ENCODE data around the gene MRRF.

Gene MRRF, protein sequence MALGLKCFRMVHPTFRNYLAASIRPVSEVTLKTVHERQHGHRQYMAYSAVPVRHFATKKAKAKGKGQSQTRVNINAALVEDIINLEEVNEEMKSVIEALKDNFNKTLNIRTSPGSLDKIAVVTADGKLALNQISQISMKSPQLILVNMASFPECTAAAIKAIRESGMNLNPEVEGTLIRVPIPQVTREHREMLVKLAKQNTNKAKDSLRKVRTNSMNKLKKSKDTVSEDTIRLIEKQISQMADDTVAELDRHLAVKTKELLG

DNA sequence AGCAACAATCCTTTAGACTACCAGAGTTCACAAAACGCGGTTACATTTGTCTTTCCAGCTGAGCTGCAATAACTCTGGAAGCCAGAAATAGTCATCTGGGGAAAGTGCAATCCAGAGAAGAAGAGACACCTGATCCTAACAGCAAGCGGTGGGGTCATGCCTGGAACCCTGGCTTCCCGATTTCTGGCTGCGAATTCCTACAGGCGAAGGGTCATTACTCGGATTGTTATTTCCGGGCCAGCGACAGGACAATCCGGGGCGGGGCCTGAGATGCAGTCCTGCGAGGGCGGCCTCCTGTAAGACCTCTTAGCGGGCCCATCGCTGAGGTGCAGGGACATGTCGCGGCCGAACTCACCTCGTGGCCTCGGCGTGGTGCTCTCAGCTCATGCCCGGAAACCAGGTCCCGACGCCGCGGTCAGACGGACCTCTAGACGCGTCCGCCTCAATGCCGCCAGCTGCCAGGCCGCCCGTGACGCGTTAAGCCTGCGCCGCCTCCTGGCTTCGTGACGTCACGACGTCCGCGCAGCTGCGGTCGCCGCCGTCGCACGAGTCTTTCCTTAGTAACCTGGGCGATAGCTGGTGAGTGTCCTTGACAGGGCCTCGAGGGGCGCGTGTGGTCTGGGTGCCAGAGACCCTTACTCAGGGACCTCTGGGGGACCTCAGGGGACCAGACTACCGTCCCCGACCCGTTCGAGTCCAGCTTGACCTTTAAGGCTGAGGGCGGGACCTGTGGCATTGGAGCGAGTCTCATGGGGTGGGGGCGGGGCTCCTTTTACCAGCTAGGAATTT is at the start of gene MRRF, which contains the start of gene RBM18:
TSS of gene MRRF (plus strand) at position 523 of the 789 bp plus-strand sequence. CDS start 6,010 bp downstream, outside the sequence.
TSS of gene RBM18 (minus strand) at position 481 of the 789 bp plus-strand sequence. CDS start 3,348 bp downstream, outside the sequence.
- peak; percentile 70 to 82 for DNase-seq

DNA sequence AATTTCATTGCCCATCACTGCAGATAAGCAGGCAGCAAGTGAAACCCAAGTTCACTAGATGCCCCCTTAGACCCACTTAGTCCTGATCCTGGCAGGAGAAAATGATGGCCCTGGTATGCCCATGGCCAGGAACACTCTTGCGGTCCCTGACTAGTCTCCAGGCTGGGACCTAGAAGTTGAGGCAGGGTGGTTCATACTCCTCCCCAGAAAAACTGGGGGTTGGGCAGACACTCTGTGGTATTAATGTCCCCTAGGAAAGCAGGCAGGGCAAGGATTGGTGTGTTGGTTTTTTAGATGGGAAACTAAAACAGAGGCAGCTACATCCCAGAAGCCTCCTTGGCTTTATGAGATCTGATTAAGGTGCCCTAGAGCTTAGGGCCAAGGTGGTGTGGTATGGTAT is 49.0 kb upstream of the MRRF start:
- no peak for DNase-seq

DNA sequence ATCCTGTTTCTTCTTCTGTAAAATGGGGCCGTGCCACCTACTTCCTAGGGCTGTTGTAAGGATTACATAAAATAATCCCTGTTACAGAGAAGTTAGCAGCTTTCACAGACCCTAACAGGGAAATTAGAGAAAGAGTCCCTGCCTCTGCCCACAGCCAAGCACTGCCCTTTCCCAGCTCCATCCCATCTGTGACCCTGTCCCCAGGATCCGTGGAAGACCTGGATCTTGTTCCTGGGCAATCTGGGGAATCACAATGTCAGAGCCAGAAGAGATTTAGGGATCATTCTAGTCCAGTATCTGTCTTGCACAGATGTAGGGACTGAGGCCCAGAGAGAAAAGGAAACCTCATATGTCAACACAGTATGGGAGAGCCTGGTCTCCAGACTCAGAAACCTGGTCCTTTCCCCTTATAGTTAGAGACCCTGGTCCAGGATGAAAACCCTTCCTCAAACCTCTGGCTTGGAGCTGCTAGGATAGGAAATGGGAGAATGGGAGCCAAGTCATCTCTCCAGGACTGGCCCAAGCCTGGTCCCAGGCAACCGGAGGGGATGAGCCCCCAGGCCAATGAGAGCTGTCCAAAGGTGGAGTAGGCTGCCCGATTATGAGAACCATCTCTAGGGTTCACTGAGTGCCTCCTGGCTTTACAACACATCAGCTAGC is 48.4 kb upstream of the MRRF start:
- no peak for DNase-seq

DNA sequence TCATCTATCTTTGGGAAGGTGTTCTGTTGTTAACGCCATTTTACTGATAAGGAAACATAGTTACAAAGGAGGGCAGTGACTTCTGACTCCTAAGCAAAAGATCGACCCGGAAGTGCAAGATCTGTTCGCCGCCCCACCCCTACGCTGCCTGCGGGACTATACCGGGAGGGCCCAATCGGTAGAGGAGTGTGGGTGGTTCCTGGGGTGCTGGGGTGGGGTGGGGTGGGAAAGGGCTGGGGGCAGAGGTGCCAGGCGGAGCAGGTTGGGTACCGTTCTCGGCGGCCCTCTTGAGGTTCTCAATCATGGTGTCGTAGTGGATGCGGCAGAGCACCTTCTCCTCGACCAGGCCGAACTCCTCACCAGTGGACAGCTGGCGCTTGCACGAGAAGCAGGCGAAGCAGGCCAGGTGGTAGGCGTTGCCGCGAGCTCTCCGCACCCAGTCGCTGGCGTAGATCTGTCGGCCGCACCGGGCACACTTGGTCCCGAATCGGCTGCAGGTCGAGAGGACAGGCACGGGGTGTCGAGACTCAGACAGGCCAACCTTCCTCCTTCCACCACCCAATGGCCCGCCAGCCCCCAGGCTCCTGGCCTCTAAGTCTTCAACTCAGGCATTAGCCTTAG is 47.8 kb upstream of the MRRF start:
- no peak for DNase-seq

DNA sequence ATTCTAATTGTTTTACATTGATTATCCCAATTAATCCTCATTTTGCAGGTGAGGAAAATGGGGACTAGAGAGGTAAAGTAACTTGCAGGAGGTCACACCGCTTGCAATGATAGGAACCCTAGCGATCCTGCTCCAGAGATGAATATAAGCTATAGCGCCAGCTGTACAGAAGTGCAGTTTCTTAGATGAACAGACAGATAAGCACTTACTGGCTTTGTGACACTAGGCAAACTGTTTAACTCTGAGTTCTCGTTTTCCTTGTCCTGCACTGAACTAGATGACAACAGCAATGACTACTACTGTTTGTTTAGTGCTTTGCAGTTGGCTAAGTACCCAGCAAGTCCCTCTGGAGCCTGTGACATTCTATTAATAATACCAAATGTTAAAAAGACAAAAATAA is 47.0 kb upstream of the MRRF start:
- DNase-seq: no peak

DNA sequence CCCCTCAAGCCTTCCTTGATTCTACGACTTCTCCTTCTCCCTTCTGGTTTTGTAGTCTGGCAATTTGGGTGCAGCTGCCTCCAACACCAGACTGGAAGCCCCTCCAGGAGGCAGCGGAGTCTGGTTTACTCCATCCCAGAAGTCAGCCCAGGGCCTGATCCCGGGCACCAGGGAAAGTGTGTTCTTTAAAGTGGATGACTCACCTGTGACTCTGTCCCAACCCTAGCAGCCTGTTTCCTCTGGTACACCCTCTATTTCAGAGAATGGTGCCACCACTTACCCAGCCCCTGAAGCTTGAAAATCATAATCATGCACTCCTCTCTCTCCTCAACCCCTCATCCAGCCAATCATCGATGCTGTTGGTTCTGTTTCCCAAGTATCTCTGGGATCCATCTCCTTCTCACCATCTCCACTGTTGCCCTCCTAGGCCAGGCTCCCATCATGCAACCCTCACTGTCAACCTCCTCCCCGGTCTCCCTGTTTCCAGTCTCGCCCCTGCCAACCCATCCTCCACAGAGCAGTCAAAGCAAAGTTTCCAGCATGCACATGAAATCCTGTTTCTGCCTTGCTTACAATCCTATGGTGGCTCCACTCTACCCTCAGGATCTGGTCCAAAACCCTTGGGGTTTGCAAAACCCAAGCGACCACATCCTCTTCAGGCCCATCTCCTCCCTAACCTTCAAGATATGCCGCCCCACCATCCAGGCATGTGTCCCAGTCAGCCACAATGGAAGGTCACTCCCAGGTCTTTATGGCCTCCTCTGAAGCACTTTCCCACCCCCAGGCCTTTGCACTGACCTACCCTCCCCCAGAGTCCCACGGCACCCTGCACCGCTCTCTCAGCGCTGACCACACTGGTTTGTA is 46.4 kb upstream of the MRRF start:
- DNase-seq: no peak

DNA sequence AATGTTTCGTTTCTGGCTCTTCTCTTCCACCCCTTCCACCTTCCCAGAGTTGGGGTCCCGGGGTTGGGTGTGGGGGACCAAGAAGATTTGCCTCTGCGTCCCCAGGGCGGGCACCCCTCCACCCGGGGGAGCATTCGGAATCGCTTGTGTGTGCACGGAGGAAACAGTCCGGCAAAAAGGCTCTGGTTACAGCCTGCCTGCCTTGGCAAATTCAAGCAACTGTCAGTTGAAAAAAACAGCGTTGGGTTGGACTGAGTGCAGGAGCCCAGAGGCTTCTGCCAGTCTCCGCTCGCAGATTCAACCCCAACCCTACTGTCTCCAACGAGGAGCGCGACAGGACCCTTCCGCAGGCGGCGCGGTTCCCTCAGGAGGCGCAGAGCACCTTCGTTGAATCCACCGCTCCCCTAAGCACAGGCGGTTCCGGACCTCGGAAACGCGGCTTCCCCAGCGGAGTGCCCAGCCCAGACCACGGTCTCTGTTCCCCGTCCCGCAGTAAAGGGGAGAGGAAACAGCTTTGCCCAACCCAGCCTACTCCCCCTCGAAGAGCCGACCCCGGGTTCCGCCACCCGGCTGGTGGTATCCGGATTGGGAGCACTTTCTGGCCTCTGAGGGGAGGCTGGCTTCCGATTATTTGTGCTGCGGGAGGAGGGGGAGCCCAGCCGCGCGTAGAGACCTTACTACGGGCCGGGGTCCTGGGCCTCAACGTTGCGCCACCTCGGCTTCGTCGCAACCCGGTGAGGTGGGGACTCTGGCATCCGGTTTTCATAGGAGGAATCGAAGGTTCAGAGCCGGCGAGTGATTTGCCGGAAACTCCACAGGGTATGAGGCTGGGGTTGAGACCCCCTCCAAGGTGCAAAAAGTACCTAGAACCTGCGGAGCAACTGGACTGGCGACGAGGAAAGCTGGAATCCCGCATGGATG is 45.5 kb upstream of the MRRF start:
- no peak for DNase-seq

DNA sequence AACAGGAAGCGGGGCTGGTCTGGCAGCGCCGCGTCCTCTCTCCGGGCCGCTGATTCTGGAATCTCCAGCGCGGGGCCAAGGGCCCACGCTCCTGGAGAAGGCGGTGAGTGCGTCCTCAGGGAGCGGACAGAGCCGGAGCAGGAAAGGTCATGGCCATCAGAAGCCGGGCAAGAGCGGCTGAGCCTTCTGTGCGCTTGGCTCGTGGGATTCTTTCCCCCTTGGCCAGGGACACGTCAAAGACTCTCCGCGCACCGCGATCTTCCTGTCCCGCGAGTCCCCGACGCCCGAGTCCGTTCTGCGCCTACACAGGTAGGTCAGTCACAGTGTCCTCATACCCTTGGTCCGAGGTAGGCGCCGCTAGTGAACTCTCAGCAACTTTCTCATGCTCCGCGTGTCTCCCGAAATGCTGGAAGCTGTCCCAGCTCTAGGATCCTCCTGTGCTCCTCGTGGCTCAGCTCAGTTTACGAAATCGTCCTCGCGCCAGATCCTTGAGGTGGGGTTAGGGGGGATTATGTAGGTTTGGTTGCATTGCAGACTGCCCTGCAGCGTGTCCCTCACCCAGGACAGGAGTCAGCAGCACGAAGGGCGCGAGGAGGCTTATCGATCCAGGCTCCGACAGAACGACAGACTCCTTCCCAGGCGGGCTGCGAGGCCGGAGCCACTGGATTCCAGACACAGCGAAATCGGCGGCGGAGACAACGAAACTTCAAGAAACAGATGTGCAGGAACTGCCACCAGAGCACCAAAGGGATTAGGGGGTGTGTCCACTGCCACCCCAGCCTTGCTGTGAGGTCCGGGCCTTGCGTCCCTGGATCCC is 44.6 kb upstream of the MRRF start:
- DNase-seq: no peak

DNA sequence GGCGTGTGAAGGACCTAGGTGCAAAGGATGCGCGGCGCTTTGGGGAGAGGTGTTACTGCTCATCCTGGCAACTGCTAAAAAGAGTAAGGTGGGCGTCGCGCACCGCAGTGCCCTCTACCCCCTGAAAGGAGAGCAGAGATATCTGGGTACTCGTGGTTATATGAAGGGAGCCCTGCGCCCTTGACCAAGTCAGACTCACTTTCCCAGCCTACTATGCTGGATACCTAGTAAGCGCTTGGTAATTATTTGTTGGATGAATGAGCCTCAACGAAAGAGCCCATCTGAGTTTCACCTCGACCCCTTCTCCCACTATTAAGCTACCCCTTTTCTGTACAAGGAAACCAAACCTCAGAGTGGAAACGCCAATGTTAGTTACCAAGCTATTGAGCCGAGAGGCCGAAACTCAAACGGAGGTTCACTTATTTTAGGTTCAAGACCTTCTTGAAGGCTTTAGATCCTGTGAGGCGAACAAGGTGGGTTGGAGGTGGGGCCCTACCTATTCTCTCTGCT is 44.0 kb upstream of the MRRF start:
- DNase-seq: no peak

DNA sequence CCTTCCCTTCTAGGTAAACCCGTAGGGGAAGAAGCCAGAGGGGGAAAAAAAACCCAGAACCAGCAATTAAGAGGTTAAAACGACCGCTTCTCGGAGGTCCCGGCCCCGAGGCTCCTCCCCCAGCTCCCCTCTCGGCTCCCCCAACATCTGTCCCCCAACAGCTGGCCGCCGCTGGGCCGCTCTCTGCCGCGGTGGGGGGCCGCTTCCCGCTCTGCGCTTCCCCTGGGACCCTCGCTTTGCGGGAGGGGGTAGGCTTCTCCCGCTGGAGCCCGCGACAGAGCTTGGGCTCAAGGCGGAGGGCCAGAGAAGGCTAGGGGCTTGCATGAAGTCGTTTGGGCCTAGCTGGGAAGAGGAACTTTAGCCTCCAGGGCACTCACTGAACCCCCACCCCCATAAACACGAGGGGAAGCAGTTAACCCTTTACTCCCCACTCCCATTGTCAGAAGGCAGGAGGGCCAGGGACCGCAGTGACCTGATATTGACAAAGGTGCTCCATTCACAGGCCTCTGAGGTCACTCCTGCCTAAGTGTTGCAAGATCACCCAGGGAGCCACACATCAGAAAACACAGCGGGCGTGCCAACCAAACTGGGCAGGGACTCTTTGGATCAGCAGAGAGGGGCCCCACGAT is 43.4 kb upstream of the MRRF start:
- DNase-seq: no peak

DNA sequence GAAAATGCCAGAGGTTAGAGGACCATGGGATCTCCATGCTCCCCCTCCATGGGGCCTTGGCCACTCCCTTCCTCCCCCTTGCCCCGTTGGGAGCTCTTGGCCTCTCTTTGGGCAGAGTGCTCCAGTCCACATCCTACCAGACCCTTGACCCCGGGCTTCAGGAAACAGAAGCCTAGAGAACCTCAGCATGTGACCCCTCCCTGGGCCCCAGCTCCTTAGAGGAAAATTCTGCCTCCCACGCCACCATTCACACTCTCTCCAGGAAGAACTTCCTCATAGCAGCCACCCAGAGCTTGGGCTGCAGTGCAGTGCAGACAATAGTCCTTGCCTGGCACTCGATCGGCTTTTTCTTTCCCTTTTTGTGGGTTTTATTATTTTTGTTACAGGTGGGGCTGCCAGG is 41.9 kb upstream of the MRRF start:
- no peak for DNase-seq

DNA sequence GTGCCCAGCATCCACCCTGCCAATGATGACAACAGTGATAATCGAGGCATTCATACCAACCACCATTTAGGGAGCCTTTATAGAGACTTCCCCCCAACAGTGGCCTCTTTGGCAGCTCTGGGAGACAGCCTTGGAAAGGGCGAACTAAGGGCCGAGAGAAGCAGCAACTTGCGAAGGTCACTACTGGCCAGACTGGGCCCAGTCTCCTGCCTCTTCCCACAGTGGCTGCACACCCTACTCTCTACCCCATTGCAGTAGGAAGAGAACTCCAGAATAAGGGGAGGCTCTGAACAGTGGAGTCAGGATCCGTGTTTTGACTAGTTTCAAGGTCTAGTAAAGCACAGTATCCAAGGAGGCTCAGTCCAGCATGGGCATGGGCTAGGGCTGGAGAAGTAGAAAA is 41.2 kb upstream of the MRRF start:
- DNase-seq: no peak

DNA sequence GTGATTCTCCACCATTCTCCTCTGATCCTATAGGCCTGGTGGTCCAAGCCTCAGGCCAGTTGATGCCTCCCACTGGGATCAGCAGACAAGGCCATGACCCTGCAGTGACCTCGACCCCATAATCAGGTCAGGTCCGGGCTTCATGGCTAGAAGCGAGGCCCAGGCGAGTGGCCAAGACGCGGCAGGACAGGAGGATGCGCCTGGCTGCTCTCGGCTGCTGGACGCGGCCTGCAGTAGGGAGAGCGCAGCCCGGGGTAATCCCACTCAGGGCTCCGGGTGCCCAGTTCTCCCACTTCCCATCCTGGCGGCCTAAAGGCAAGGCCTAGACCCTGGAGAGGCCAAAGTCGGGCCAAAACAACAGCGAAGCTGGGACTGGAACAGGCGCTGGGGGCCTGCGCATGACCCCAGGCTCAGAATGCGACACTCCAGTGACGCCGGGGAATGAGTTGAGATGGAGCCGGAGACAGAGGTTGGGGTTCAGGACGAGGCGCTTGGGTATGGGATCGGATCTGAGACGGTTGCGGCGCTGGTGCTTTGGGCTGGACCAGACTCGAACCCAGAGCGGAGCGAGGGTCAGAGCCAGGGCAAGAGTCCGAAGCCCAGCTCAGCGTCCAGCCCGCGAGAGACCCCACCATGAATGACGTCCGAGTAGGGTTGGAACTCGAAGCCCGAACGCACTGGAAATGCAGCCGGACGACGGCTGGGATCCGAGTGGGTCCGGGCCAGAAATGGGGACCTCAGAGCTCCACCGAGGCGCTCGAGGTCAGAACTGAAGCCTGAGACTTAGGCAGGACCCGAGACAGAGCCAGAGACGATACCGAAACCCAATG is 39.2 kb upstream of the MRRF start:
- no peak for DNase-seq

DNA sequence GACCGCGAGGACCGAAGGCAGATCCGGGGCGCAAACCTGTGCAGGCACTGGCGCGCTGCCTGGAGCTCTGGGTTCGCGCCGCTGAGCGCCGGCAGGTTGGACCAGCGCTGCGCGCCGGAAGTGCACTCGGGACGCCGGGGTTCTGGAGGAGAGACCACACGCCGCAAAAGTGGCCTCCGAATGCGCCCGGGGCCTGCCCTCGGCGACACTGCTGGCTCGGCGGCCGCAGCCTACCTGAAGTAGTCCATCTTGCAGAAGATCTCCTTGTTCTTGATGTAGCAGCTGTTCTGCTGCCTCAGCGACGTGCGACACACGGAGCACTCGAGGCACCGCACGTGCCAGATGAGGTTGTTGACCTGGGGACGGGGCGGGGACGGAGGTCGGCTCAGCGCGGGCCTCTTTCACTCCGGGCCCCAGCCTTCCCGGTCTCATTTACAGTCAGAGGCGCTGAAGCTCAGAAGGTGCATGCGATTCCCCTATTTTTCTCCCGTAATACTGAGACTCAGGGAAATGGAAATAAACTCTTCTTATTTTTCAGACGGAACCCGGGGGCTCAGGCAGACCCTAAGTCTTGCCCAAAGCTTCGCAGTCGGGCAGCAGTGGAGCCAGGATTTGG is 38.4 kb upstream of the MRRF start:
- DNase-seq: no peak

DNA sequence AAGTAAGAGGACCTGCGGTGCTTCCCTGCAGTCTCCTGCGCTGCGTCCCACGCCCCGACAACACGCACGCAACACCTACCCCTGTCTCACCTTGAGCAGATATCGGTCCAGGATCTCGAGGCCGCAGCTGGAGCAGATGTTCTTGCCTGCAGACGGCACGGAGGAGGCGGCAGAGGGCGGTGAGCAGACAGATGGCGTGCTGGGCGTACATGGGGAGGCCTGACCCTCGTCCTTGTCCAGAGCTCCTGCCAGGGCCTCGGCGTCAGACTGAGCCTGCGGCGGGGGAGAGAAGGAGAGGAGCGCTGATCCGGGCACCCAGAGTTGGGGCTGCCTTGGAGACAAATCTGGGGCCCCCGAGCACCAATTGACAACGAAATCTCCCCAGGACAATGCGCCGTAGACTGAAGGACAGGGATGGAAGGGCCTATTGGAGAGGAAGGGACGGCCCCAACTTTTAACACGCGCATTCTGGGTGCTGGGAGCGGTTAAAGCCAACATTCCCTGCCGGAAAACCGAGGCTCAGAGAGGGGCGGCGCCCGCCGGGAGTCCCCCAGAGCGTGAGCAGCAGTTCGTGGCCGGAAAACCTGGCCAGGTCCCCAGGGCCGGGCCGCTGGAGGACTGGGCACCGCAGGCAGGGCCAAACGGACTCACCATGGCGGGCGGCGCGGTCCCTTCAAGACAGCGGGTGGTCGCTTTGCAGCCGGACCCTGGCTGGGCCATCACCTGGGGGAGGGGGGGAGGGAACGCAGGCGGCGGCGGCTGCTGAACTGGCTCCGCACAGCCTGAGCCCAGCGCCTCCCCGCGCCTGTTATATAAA is 37.7 kb upstream of the MRRF start:
- no peak for DNase-seq

DNA sequence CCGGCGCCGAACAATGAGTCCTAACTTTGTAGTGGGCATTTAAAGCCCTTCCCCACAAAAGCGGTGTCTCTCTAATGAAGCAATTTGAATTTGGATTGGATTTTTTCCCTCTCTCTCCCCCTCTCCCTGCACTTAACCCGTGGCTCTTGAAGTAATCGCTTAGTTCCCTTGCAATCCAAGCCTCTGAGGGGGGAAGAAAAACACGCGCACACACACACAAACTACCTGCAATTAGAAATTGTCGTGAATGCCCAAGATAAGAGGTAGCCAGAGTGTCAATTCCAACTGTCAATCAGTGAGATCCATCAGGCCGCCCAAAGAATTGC is 37.1 kb upstream of the MRRF start:
- DNase-seq: no peak

DNA sequence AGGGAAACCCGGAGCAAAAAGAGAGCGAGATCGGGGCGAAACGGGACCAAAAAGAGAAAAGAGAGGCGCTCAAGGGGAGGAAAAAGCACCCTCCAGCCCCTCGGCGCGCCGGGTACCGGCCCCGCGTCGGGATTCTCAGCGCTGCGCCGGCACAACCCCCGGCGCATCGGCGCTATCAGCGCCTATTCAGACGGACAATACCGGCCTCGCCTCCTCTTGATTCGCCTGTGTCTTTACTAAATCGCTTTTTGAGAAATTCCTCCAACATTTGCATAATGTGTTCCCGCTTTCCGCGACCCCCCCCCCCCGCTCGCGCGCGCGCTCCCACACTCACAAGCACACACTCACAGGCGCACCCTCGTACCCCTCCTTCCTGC is 36.5 kb upstream of the MRRF start:
- no peak for DNase-seq
